ENCODE measurements around the gene RAB6A.
"Not testable (repeated sequence)": the region's sequence is repeated elsewhere in the genome, so short reads cannot be mapped to it uniquely, and the experiment has no call there.

RAB6A gene

GRCh38 chr11:73760679-73761402, at the start of gene RAB6A:
Gene RAB6A (minus strand): TSS chr11:73761074. CDS start chr11:73760635, 439 bp downstream.
- peak; percentile 83 to 100 (median 98) for DNase-seq

DNA sequence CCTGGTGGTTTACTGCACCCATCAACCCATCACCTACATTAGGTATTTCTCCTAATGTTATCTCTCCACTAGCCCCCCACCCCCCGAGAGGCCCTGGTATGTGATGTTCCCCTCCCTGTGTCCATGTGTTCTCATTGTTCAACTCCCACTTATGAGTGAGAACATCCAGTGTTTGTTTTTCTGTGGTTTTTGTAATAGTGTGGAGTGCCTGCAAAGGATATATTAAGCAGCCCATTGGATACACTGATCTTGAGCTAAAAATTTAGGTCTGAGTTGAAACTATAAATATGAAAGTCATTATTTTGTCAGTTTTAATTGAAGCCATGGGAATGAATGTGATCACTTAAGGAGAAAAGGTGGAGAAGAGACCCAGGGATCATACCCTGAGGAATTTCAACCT, 49.8 kb upstream of the RAB6A start:
- no peak for DNase-seq

- DNase-seq, result no peak
These were observed 47.2 kb upstream of the RAB6A start for GRCh38 chr11:73808052-73808451.

- no peak for DNase-seq
These were observed 43.8 kb upstream of the RAB6A start for GRCh38 chr11:73804712-73805111.

- no peak for DNase-seq
These were observed 40.3 kb upstream of the RAB6A start for GRCh38 chr11:73801136-73801535.

DNA sequence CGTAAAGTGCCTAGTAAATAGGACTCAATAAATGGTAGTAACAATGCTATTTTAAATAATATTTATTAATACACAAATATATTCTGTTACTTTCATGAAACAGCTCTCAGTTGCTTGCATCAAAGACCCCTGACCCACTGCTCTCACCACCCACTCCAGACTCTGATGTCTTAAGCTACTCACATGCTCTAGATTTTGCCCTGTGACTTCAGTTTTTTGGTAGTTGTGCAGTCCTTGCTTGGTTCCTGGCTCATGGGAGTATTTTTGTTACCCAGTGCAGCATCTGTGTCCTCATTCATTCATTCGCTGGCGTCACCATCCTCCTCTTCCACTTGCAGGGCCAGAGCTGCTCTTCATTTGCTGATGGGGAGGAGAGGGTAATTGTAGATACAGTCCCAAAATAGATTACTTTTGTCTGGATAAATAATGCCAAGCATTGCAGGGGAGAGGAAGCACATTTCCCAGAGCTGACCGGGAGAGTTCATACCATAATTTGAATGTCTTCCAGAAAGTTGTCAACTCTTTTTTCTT, 39.5 kb upstream of the RAB6A start:
- DNase-seq, result no peak

DNA sequence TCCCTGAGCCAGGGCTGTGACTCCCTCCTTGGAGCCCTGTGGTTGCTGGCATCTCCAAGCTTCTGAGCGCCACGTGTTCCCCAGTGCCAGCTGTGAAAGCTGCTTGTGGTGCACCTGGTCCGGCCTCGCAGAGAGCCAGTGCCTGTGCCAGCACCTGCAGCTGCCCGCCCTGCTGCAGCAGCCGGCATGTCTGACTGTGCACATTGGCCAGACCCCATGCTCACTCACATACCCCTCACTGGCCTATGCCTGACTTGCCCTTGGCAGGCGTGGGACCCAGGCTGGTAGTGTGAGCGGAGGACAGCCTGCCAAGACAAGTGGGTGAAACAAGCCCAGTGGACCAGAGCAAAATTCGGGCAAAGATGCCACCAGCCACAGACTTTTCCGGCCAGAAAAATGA, 36.6 kb upstream of the RAB6A start:
- peak in 12 of 14 donors; percentile 9 to 68 (median 44) for DNase-seq

DNA sequence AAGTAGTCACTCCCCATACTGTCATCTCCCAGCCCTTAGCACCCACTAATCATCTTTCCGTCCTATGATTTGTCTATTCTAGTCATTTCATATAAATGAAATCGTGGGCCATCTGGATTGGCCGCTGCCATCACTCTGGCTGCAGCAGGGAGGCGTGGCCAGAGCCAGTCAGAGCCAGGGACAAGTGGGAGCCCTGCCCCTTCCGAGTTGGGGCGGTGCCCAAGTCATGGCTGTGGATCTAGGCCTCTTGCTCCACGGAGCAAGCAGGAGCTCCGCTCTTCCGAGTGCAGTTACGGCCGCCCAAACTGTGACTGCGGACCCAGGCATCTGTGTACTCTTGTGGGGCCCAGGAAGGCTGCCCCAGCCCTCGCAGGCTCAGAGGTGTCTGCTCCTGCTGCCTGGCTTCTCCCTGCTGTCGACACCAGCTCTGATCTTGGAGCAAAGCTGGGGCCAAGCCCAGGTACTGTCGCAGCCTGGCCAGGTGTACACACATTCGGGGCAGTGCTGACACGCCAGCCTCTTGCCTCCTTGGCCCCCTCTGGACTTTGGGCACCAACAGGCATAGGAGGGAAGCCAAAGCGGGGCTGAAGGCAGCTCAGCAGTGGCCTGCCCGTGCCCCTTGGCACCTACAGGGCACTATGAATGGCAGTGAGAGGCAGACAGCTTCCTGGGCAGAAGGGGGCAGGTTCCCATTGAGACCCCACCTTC, 35.2 kb upstream of the RAB6A start:
- peak in 13 of 14 donors; percentile 14 to 78 (median 56) for DNase-seq

GRCh38 chr11:73792584-73792983, 31.7 kb upstream of the RAB6A start:
- no peak for DNase-seq

- DNase-seq, result peak in 1 of 14 donors; percentile 1
These were observed 28.4 kb upstream of the RAB6A start for GRCh38 chr11:73789279-73789670.

GRCh38 chr11:73787643-73788558, 27.0 kb upstream of the RAB6A start, which contains the start of gene MRPL48:
Gene MRPL48 (plus strand): TSS chr11:73787874. CDS start chr11:73787972, 98 bp downstream.
- peak; percentile 12 to 94 (median 80) for DNase-seq

- DNase-seq, result no peak
These were observed 26.3 kb upstream of the RAB6A start for GRCh38 chr11:73787051-73787642.

DNA sequence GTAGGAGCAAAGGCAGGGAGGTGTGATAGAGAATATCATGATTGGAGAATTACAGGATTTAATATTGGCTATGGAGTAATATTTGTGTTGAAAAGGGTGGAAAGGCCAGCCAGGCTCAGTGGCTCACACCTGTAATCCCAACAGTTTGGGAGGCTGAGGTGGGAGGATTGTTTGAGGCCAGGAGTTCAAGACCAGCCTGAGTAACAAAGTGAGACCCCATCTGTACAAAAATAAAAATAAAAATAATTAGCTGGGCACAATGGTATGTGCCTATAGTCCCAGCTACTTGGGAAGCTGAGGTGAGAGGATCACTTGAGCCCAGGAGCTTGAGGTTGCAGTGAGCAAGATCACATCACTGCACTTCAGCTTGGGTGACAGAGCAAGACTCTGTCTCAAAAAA, 24.6 kb upstream of the RAB6A start:
- DNase-seq, result not testable (repeated sequence)

- no peak for DNase-seq
These were observed 23.9 kb upstream of the RAB6A start for GRCh38 chr11:73784734-73785133.

- no peak for DNase-seq
These were observed 23.3 kb upstream of the RAB6A start for GRCh38 chr11:73784080-73784634.

DNA sequence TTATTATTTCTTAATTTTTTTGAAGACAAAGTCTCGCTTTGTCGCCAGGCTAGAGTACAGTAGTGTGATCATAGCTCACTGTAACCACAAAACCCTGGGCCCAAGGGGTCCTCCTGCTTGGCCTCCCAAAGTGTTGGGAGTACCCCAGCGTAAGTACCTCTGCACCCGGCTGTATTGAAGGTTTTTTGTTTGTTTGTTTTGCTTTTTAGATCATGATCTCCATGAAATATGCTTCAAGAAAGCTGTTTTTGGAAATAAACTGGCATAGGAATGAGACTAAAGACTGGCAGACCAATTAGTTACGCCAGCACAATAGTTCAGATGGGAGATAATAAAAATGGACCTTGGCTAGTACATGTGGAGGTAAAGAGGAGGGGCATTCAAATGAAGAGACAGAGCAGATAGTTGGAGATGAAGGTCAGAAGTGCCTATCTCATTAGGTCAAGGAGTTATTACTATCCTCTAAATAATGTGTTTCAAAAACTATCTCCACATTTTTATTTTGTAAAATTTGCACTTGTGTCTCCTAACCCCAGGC, 22.7 kb upstream of the RAB6A start:
- DNase-seq, result no peak

DNA sequence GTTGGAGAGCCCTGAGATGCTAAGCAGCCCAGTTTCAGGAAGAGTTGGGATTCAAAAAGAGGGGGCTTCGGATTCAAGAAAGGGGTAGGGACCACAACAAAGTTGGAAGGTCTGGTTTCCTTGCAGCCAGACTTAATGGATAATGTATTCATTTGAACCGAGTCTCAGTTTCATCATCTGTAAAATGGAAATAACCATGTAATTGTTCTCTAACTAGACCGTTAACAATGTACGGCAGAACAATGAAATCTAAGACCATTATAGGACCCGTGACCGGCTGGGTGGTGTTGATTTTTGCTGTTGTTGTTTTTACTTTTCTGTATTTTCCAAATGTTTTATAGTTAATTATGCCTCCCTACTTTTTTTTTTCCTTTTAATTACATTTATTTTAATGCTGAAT, 20.4 kb upstream of the RAB6A start:
- no peak for DNase-seq

DNA sequence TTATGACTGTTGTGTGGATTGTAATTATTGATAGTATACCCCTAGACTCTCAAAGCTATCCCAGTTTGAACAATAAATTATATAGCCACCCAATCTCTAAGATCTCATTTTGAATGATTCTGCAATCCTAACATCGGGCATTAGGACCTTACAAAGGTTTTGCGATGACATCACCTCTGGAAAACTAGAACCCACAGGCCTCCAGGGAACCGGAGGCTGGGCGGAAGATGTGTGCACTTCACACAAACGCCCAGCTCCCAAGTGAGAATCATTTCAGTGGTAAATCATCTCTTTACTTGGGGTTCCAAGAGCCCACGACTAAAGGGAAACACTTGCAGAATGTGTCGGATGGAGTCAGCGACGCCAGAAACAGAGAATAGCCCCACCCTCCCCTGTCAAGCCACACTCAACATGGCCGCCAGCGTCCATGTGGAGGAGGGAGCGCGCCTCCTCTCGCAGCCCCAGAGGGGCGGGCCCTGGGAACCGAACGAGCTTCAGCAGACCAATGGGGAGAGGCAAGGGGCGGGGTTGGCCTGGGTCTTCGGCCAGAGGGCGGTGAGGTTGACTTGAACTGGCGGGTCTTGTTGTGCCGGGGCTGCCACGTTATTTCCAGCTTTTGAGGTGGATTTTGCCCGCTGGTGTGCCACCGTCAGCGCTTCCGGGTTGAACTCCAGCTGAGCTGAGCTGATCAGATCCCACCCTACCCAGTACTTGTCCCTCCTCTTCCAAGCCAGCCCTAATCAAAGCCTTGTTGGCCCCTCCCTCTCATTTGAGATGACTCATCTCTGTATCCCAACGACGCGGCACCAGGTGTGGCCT, 18.4 kb upstream of the RAB6A start:
- peak; percentile 80 to 100 (median 96) for DNase-seq

GRCh38 chr11:73770811-73771210, 9.9 kb upstream of the RAB6A start:
- not testable (repeated sequence) for DNase-seq

DNA sequence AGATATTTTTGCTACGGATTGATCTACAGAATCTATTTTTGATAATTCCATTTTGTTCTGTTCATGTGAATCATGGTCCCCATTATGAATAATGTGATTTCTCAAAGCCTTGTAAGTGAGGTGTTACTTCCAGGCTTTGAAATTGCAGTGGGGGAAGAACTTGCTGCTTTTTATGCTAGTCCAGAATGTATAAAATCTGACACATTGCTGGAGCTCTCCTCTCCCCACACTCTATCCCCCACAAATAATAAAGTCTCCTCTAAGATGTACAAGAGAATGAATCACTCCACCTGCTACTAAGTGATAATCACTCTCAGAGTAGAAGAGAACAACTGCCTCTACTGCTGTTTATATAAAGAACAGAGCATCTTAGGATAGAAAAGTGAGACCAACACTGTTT, 5.9 kb upstream of the RAB6A start:
- DNase-seq, result no peak

GRCh38 chr11:73762732-73763131, 1.9 kb upstream of the RAB6A start:
- no peak for DNase-seq

Measured in C1 segment of cervical spinal cord (tissue), 14 donors.